GM21526 (cell line): ENCODE results near the gene CLK4.

Source experiments
- ATAC-seq: cut with Tn5 transposase; IDR thresholded peaks from one replicate; pipeline ENCODE4 v1.9.1; 2021; ENCODE audit warnings: moderate library complexity; ENCODE audit not compliant: unreplicated experiment, low FRiP score

CLK4 gene

GRCh38 chr5:178626484-178627258 is at the start of gene CLK4:
Gene CLK4 (minus strand): TSS chr5:178627050. CDS start chr5:178623416, 3,634 bp downstream.
- peak; percentile 78 for ATAC-seq

DNA sequence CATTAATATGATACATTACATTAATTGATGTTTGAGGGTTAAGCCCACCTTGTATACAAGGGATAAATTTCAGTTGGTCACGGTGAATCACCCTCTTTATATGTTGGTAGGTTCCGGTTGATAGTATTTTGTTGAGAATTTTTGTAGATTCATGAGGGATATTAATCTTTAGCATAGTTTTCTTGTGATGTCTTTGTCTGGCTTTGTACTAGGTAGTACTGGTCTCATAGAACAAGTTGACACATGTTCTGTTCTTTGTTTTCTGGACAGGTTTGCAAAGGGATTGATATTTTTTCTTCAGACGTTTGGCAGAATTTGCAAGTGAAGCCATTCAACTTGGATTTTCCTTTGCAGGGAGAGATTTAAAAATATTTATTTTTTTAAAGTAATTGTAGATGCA is 49.1 kb upstream of the CLK4 start:
- ATAC-seq, result no peak

GRCh38 chr5:178674334-178674733 is 47.5 kb upstream of the CLK4 start:
- no peak for ATAC-seq

DNA sequence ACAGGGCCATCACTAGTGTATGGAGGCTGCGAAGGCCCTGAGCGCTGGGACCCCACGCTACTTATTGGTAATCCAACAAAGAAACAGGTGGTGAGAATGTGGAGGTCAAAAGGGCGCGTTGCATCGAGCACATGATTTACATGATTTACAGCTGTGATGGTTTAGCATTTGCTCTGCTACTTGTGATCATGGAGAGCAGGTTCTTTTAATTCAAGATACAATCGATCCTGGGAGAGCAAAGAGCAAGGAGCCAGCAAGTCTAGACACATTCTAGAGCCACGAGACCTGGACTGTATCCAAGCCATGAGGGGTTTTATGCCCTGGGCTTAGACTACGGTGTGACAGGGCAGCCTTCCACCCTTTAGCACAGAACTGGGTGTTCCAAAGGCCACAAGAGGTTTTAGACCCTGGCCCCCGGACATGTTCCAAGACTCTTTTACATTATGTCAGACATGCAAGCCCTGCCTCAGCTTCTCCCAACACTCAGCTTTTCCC is 47.0 kb upstream of the CLK4 start:
- ATAC-seq, result no peak

- ATAC-seq, result no peak
Measured at GRCh38 chr5:178672630-178673029, 45.8 kb upstream of the CLK4 start.

DNA sequence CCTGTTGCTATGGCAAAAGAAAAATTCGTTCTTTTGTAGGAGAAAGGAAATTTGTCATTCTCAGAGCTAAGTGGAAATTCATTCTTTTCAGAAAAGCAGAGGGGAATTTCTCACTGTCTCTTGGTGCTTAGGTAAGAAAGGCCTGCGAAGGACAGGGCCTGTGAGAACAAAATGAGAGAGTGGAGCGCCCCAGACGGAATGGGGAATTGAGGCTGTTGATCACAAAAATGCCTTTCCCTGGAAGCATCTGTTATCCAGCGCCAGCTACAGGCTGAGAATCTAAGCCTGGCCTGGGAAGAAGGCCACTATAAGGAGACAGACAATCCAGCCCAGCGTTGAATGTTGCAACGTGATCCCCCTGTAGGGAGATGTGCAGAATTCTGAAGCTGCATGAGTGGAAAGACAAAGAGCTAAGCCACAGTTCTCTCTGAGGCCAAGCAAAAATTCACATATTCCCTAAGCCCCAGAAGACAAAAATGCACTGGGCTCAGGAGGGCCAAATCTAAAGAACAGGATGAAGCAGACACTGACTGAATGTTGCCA is 44.8 kb upstream of the CLK4 start:
- ATAC-seq, result no peak

- ATAC-seq, result no peak
Measured at GRCh38 chr5:178670351-178670885, 43.6 kb upstream of the CLK4 start.

- ATAC-seq, result no peak
Measured at GRCh38 chr5:178668579-178668978, 41.7 kb upstream of the CLK4 start.

GRCh38 chr5:178667688-178668087 is 40.8 kb upstream of the CLK4 start:
- no peak for ATAC-seq

- ATAC-seq, result no peak
Measured at GRCh38 chr5:178667101-178667500, 40.3 kb upstream of the CLK4 start.

DNA sequence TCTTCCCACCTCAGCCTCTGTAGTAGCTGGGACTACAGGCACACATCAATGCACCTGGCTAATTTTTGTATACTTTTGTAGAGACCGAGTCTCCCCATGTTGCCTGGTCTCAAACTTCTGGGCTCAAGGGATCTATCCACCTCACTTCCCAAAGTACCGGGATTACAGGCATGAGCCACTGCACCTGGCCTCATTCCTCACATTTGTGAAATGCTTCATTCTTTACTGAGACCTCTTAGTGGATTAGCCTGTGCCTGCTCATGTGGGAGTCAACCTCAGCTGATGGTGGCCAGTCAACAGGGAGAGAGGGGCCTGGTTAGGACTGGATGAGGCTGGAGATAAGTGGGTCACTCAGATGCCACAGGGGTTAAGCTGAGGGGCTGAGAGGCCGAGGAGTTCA is 37.3 kb upstream of the CLK4 start:
- ATAC-seq, result no peak

- ATAC-seq, result no peak
Measured at GRCh38 chr5:178662541-178662860, 35.7 kb upstream of the CLK4 start.

DNA sequence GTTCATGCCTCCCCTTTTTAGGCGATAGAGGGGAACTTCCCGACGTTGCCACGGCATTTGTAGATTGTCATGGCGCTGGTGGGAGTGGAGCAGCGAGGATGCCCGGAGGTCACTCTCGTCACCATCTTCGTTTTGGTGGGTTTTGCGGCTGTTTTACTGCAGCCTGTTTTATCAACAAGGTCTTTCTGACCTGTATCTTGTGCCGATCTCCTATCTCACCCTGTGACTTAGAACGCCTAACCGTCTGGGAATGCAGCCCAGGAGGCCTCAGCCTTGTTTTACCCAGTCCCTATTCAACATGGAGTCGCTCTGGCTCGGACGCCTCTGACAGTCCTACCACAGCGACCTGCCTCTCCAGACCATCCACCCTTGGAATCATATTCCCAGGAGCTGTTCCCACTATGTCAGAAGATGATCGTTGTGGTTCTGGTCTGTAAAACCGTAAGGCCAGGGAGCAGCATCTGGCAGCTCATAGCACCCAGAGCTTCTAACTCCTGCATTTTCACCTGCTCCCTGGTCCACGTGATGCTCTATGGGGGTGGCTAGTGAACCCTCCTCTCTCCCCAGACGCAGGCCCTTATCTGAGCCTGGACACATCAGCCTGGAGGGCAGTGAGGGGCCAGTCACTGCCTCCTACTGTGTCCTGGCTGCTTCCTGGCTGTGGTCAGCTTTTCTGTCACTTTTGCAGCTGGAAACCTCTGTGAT is 35.1 kb upstream of the CLK4 start:
- ATAC-seq, result no peak

DNA sequence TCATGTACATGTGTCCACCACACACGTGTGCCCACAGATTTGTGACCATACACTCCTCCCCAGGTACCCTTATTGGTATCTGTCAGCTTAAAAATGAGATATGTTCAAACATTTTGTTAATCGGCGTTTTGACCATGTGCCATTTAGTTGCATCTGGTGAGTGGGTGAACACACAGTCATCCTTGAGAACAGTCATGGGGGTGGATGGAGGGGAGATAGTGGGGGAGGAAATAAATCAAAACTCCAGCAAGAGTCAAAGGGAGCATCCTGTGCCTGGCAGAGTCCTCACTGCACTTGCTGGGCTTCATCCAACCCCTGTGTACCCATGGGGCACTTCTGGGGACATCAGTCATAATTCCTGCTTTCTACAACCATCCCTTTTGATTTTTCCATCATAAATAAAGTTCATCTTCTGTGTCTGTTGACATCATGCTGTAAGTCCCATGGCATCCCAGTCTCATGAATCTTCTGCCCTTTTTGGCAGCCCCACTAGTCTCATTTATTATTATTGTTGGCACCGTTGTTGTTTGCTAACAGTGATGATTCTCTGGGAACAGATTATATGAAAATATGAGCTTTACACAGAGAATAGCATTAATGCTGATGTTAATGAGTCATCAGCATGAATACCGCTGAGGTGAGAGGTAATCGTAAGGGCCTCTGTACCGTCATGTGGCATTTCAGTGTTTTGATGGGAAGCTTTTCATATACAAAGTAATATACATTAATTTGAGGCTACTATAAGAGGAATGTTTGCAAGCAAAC is 24.4 kb upstream of the CLK4 start:
- no peak for ATAC-seq

- no peak for ATAC-seq
Measured at GRCh38 chr5:178650214-178650613, 23.4 kb upstream of the CLK4 start.

DNA sequence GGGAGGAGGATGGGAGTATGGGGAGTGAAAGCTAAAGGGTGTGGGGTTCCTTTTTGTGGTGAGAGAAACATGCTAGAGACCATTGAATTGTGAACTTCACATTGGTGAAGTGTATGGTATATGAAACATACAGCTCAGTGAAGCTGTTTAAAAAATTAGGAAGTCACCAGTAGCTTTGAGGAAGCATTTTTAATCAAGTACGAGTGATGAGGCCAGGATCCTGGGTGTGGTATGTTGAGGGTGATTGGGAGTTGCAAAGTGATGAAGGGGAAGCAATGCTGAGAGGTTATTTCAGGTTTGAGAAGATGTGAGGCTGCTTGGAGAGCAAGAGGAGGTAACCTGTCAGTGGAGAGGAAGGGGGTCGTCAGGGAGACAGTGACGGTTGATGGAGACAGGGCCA is 22.7 kb upstream of the CLK4 start:
- no peak for ATAC-seq

DNA sequence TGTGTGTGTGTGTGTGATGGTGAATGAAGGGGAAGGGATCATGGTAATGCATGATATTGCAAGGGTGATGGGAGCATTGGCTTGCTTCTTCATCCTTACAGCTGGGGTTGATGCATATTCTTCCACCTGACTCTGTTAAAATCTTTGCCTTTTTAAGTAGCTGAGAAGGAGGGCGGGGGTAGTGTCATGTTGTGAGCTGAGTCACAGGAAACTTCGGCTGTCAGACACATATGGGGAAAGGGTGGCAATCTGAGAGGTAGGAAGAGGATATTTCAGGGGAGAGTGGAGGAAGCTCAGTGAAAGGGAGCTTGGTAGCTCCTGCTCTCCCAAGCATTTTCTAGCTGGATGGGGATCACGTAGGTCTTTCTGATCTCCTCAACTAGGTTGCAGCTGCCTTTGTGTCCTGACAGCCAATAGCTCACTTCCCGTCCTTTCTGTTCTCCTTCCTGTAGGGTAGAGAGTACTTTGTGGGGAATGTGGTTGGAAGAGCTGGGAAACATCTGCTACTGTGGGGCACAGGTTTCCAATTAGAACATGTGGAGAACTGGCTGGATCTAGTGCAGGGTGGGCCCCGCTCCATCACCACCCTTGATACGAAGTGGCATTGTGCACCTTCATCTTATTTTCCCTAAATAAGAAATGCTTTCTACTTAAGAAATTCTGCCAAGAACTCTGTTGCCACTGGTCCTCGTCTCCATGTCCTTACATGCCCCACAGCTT is 18.1 kb upstream of the CLK4 start:
- ATAC-seq, result no peak

DNA sequence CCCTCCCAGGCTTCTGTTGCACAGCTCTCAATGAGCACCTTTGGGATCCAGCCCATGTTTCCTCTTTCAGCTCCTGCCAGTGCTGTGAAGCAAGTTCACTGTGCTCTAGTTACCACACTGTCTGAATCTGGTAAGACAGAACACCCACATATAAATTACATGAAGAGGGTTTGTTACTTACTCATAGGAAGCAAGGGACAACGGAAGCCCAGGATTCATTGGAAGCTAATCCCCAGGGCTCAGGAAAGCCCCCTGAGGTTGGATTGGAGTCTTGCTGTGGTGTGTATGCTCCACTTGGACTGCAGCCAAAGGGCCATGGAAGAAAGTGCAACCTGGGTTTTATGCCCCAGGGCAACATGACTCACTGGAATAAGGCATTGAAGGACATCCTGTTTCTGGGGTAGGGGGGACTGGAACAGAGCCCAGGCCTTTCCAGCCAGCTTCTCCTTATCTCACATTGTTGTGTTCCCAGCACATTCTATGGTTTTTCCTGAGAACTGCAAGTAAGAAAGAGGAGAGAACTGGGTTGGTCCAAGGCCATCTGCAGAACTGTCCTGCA is 15.6 kb upstream of the CLK4 start:
- no peak for ATAC-seq

DNA sequence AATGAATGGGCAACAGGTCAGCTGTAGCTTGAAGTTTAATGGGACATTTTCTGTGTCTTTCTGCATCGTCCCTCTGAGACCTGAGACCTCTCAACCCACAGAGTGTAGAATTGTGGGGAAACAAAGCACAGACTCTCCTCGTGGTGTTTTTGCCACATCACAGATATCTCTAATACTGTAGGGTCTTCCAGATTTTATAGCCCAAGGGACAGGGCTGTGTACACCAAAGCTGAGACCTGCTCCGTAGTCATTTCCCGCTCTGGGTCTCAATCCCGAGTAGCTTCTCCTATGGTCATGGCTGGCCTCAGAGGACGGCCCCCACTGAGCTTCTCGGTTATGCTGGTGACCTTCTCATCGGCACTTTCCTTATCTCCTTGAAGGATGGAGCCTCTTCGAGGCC is 14.9 kb upstream of the CLK4 start:
- no peak for ATAC-seq
